K562 (cell line): ENCODE measurements around the gene CLHC1. TPM values are rescaled to one million over a fixed set of nuclear protein-coding genes. Genes with fewer than 3 reads are reported as not detected.

ENCODE experiments used
- BRCA1 ChIP-seq, 2 experiments: fragments of 450-650 bp in 1 of 2; sonication (generic) in 1 of 2; formaldehyde crosslinking in 1 of 2; IDR thresholded peaks; 2 replicates each; pipeline versions ENCODE4 v1.5.0 to v1.6.1; 2017 to 2020; ENCODE audit warnings: mild to moderate bottlenecking in 1 of 2, missing genetic modification reagents in 1 of 2
- IRF2 ChIP-seq: sonication (generic); formaldehyde crosslinking; IDR thresholded peaks from 2 replicates; pipeline ENCODE4 v1.8.1; 2022; ENCODE audit warnings: mild to moderate bottlenecking, missing genetic modification reagents
- KDM4B ChIP-seq, 2 experiments: fragments of 450-650 bp in 1 of 2; sonication (generic) in 1 of 2; IDR thresholded peaks; 2 replicates each; pipeline ENCODE4 v1.6.1; 2016 to 2017; ENCODE audit warnings: borderline replicate concordance in 2 of 2, antibody characterized with exemption in 1 of 2, low read depth in 1 of 2, mild to moderate bottlenecking in 1 of 2
- KLF10 ChIP-seq: fragments of 250-450 bp; sonication (Bioruptor Pico); IDR thresholded peaks from 2 replicates; pipeline ENCODE4 v1.6.1; 2021; ENCODE audit warnings: matching md5 sums
- MBD2 ChIP-seq: sonication (generic); IDR thresholded peaks from 2 replicates; pipeline ENCODE4 v1.6.1; 2016; ENCODE audit warnings: low read depth, borderline replicate concordance
- MYNN ChIP-seq, 2 experiments: sonication (generic); formaldehyde crosslinking in 1 of 2; IDR thresholded peaks; 2 replicates each; pipeline versions ENCODE4 v1.5.0 to v1.6.1; 2016 to 2020; ENCODE audit warnings: antibody characterized with exemption in 1 of 2, missing genetic modification reagents in 1 of 2
- NFATC3 ChIP-seq: fragments of 450-650 bp; IDR thresholded peaks from 2 replicates; pipeline ENCODE4 v1.6.1; 2017; ENCODE audit warnings: mild to moderate bottlenecking
- XRCC3 ChIP-seq: fragments of 450-650 bp; IDR thresholded peaks from 2 replicates; pipeline ENCODE4 v1.6.1; 2017; ENCODE audit warnings: mild to moderate bottlenecking, moderate library complexity
- ZNF12 ChIP-seq: sonication (generic); formaldehyde crosslinking; IDR thresholded peaks from 2 replicates; pipeline ENCODE4 v1.4.0; 2020; ENCODE audit warnings: mild to moderate bottlenecking, missing genetic modification reagents
- polyA plus RNA-seq, 8 experiments: library from polyadenylated mRNA; depleted of rRNA in 4 of 8; stranded (reverse) in 5 of 8; unstranded in 3 of 8; fragments of >200 nt; fragmentation: Nextera tagmentation in 2 of 8; fragmentation: Illumina TruSeq in 1 of 8; extraction: Ambion mirVana in 2 of 8; extraction: Trizol in 1 of 8; gene quantifications; 2 replicates each; pipeline versions ENCODE4 v1.2.1 to v1.2.3, GENCODE V29; 2011 to 2014; ENCODE audit warnings: inconsistent platforms in 1 of 8, missing spikeins in 1 of 8
- total RNA-seq, 7 experiments: library from RNA; depleted of rRNA in 6 of 7; stranded (reverse); fragments of >200 nt in 6 of 7; fragmentation: Illumina TruSeq in 2 of 7; extraction: Trizol in 2 of 7; gene quantifications; 2 replicates each; pipeline versions ENCODE4 v1.2.1 to v1.2.3, GENCODE V29; 2011 to 2021; ENCODE audit warnings: low replicate concordance in 1 of 7
- TF ChIP-seq, protein P1 (sequence below), 2 experiments: fragments of 450-650 bp in 1 of 2; sonication (generic) in 1 of 2; formaldehyde crosslinking in 1 of 2; IDR thresholded peaks; 2 replicates each; pipeline versions ENCODE4 v1.7.1 to v1.9.0; 2016 to 2022; ENCODE audit warnings: inconsistent platforms in 1 of 2, mild to moderate bottlenecking in 1 of 2, missing genetic modification reagents in 1 of 2
- TF ChIP-seq, protein P2 (sequence below): fragments of 450-650 bp; IDR thresholded peaks from 2 replicates; pipeline ENCODE4 v1.6.1; 2016; ENCODE audit warnings: low read depth, mild to moderate bottlenecking, moderate library complexity
- TF ChIP-seq, protein P3 (sequence below): fragments of 450-650 bp; formaldehyde crosslinking; IDR thresholded peaks from 2 replicates; pipeline ENCODE4 v1.4.0; 2020; ENCODE audit warnings: mild to moderate bottlenecking

Gene CLHC1
- total and polyA plus RNA-seq, 9 of the 15 experiments (the other 6 are each of a cell fraction or from before 2014, with no cell fraction given): 3.7 to 14.3 (median 8.6) TPM

GRCh38 chr2:55268907-55269644 lies 37.0 kb upstream of the CLHC1 start, which contains the start of gene MTIF2 (continued):
- TF ChIP-seq, protein P1, sequence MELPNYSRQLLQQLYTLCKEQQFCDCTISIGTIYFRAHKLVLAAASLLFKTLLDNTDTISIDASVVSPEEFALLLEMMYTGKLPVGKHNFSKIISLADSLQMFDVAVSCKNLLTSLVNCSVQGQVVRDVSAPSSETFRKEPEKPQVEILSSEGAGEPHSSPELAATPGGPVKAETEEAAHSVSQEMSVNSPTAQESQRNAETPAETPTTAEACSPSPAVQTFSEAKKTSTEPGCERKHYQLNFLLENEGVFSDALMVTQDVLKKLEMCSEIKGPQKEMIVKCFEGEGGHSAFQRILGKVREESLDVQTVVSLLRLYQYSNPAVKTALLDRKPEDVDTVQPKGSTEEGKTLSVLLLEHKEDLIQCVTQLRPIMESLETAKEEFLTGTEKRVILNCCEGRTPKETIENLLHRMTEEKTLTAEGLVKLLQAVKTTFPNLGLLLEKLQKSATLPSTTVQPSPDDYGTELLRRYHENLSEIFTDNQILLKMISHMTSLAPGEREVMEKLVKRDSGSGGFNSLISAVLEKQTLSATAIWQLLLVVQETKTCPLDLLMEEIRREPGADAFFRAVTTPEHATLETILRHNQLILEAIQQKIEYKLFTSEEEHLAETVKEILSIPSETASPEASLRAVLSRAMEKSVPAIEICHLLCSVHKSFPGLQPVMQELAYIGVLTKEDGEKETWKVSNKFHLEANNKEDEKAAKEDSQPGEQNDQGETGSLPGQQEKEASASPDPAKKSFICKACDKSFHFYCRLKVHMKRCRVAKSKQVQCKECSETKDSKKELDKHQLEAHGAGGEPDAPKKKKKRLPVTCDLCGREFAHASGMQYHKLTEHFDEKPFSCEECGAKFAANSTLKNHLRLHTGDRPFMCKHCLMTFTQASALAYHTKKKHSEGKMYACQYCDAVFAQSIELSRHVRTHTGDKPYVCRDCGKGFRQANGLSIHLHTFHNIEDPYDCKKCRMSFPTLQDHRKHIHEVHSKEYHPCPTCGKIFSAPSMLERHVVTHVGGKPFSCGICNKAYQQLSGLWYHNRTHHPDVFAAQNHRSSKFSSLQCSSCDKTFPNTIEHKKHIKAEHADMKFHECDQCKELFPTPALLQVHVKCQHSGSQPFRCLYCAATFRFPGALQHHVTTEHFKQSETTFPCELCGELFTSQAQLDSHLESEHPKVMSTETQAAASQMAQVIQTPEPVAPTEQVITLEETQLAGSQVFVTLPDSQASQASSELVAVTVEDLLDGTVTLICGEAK (IDR thresholded peaks at IDR 0.05): peak; percentile 100
- TF ChIP-seq, protein P1 (CRISPR knock-in tag; IDR thresholded peaks at IDR 0.05): no peak
- TF ChIP-seq, protein P2, sequence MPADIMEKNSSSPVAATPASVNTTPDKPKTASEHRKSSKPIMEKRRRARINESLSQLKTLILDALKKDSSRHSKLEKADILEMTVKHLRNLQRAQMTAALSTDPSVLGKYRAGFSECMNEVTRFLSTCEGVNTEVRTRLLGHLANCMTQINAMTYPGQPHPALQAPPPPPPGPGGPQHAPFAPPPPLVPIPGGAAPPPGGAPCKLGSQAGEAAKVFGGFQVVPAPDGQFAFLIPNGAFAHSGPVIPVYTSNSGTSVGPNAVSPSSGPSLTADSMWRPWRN: no peak
- TF ChIP-seq KLF10 (CRISPR knock-in tag): no peak
- no peak for TF ChIP-seq BRCA1 (IDR thresholded peaks at IDR 0.05)
- TF ChIP-seq BRCA1 (CRISPR knock-in tag; IDR thresholded peaks at IDR 0.05): no peak
- TF ChIP-seq MYNN (IDR thresholded peaks at IDR 0.05): peak; percentile 67; the same call in 1 of the 2 replicates
- no peak for TF ChIP-seq MYNN (CRISPR knock-in tag; IDR thresholded peaks at IDR 0.05)
- no peak for TF ChIP-seq ZNF12 (CRISPR knock-in tag)
- peak in 1 of 2 experiments; percentile 98; a peak in 2 of 4 replicates for TF ChIP-seq KDM4B (IDR thresholded peaks at IDR 0.05; ENCODE audit: borderline replicate concordance in 2 of 2, low read depth in 1 of 2)
- TF ChIP-seq MBD2: peak; percentile 87
- TF ChIP-seq, protein P3, sequence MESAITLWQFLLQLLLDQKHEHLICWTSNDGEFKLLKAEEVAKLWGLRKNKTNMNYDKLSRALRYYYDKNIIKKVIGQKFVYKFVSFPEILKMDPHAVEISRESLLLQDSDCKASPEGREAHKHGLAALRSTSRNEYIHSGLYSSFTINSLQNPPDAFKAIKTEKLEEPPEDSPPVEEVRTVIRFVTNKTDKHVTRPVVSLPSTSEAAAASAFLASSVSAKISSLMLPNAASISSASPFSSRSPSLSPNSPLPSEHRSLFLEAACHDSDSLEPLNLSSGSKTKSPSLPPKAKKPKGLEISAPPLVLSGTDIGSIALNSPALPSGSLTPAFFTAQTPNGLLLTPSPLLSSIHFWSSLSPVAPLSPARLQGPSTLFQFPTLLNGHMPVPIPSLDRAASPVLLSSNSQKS (CRISPR knock-in tag): no peak
- TF ChIP-seq XRCC3: no peak
- peak; percentile 41; the same call in 1 of the 2 replicates for TF ChIP-seq NFATC3
- no peak for TF ChIP-seq IRF2 (CRISPR knock-in tag)
